OCI-LY7 (cell line): ENCODE data around the gene DTNB. TPM values are rescaled to one million over a fixed set of nuclear protein-coding genes. Genes with fewer than 3 reads are reported as not detected.

ENCODE experiments used
- BruUV-seq: library from RNA; stranded (reverse); fragments of 400-500 nt; replicated peaks from 2 replicates; lab custom pipeline; 2021; lab: Mats Ljungman, UMichigan
- CTCF ChIA-PET: fragments of 300-600 bp; sonication (Branson Sonifier 250); formaldehyde crosslinking; loops from one replicate; lab custom pipeline; 2022; ENCODE audit warnings: antibody characterized with exemption; ENCODE audit not compliant: unreplicated experiment; lab: Charles Lee
- POLR2A ChIA-PET: fragments of 300-600 bp; sonication (Branson Sonifier 250); formaldehyde crosslinking; loops from one replicate; lab custom pipeline; 2022; ENCODE audit warnings: antibody characterized with exemption; lab: Charles Lee
- DNase-seq: peaks from one replicate; pipeline ENCODE4 v3.0.0-alpha.2; 2015; ENCODE audit warnings: low spot score
- H2AFZ ChIP-seq: fragments of 200-600 bp; sonication (generic), shearing (Covaris generic); 2 replicates; pipeline ENCODE4 v1.6.1; 2014; ENCODE audit warnings: mild to moderate bottlenecking, antibody characterized with exemption, low read length, moderate library complexity
- H3K27ac ChIP-seq: fragments of 200-600 bp; sonication (generic); 2 replicates; pipeline ENCODE4 v1.5.1; 2014; ENCODE audit warnings: mixed run types, low read depth, mild to moderate bottlenecking, moderate library complexity, low read length, inconsistent platforms; ENCODE audit not compliant: poor library complexity, severe bottlenecking
- H3K36me3 ChIP-seq: fragments of 200-600 bp; sonication (generic); 2 replicates; pipeline ENCODE4 v1.6.1; 2014; ENCODE audit warnings: mild to moderate bottlenecking, antibody characterized with exemption, low read length, moderate library complexity, mixed read lengths; ENCODE audit not compliant: insufficient read depth
- H3K4me1 ChIP-seq: fragments of 200-600 bp; sonication (generic); 2 replicates; pipeline ENCODE4 v1.5.1; 2014; ENCODE audit warnings: mild to moderate bottlenecking, low read length; ENCODE audit not compliant: insufficient read depth, poor library complexity, severe bottlenecking
- H3K4me2 ChIP-seq: fragments of 200-600 bp; sonication (generic); 2 replicates; pipeline ENCODE4 v1.6.1; 2014; ENCODE audit warnings: mild to moderate bottlenecking, low read length
- H3K4me3 ChIP-seq: fragments of 200-600 bp; sonication (generic); 2 replicates; pipeline ENCODE4 v1.5.1; 2014; ENCODE audit warnings: mild to moderate bottlenecking, low read depth, low read length; ENCODE audit not compliant: poor library complexity, severe bottlenecking
- H3K79me2 ChIP-seq: fragments of 200-600 bp; sonication (generic); 2 replicates; pipeline ENCODE4 v1.6.1; 2016; ENCODE audit warnings: low read depth, mild to moderate bottlenecking, low read length, moderate library complexity, mixed read lengths; ENCODE audit not compliant: insufficient read depth
- H3K9me2 ChIP-seq: fragments of 200-600 bp; sonication (generic); 2 replicates; pipeline ENCODE4 v1.6.1; 2016; ENCODE audit warnings: mild to moderate bottlenecking, low read length, mixed read lengths; ENCODE audit not compliant: insufficient read depth
- H3K9me3 ChIP-seq: fragments of 200-600 bp; sonication (generic); 2 replicates; pipeline ENCODE4 v1.6.1; 2014; ENCODE audit warnings: mild to moderate bottlenecking, mixed run types, low read length, mixed read lengths
- H4K20me1 ChIP-seq: fragments of 200-600 bp; sonication (generic); 2 replicates; pipeline ENCODE4 v1.6.1; 2014; ENCODE audit warnings: mild to moderate bottlenecking, antibody characterized with exemption, low read length, moderate library complexity, mixed read lengths; ENCODE audit not compliant: insufficient read depth
- EZH2phosphoT487 ChIP-seq: fragments of 200-600 bp; sonication (generic); IDR thresholded peaks from 2 replicates; pipeline ENCODE4 v1.6.1; 2018; ENCODE audit warnings: low read depth, borderline replicate concordance, mild to moderate bottlenecking, mixed run types, antibody characterized with exemption, low read length, moderate library complexity, mixed read lengths
- intact Hi-C: fragments of 100-400 bp; cut with micrococcal nuclease; formaldehyde crosslinking; loops from one replicate; pipeline ENCODE4 v1.10.0; 2022; ENCODE audit not compliant: unreplicated experiment
- total RNA-seq, 2 experiments: library from RNA; depleted of rRNA in 1 of 2; stranded (reverse); fragments of >200 nt in 1 of 2; shearing (Covaris generic) in 1 of 2; gene quantifications; 2 replicates each; pipeline ENCODE4 v1.2.3, GENCODE V29; 2014 to 2022
- TF ChIP-seq, protein P1 (sequence below): fragments of 200-600 bp; sonication (generic); conservative IDR thresholded peaks from 2 replicates; pipeline ENCODE4 v1.5.1; 2014; ENCODE audit warnings: mild to moderate bottlenecking, antibody characterized with exemption, low read length, moderate library complexity, mixed read lengths

The DTNB gene
- total RNA-seq, 2 experiments from 2014 or later: 16.1 to 28.3 TPM

GRCh38 chr2:25512707-25513106 is 160.7 kb downstream of the DTNB start:
- CTCF ChIA-PET: interaction anchor here (0.5 kb wide), 2 partner anchors 1046 to 1436 kb away, joined by 3 to 4 read pairs; no protein-coding TSS in a partner anchor
- Histone ChIP-seq H3K9me2 (no peaks in the 10 kb centered on the region), H3K4me1 (peaks cover 29% of the 10 kb centered on the region), H2AFZ (no peak overlapping the region), H3K36me3 (no peaks in the 10 kb centered on the region), H3K4me3 (no peak overlapping the region), H3K79me2 (no peaks in the 10 kb centered on the region), H3K4me2 (no peak overlapping the region), H4K20me1 (no peaks in the 10 kb centered on the region), H3K27ac (no peak overlapping the region), H3K9me3 (no peaks in the 10 kb centered on the region; the same call in 1 of the 2 replicates)
- no peak for DNase-seq
- intact Hi-C loops: loop anchor here (2.0 kb wide), 1 partner anchor 92 kb away; no protein-coding TSS in a partner anchor
- TF ChIP-seq, protein P1, sequence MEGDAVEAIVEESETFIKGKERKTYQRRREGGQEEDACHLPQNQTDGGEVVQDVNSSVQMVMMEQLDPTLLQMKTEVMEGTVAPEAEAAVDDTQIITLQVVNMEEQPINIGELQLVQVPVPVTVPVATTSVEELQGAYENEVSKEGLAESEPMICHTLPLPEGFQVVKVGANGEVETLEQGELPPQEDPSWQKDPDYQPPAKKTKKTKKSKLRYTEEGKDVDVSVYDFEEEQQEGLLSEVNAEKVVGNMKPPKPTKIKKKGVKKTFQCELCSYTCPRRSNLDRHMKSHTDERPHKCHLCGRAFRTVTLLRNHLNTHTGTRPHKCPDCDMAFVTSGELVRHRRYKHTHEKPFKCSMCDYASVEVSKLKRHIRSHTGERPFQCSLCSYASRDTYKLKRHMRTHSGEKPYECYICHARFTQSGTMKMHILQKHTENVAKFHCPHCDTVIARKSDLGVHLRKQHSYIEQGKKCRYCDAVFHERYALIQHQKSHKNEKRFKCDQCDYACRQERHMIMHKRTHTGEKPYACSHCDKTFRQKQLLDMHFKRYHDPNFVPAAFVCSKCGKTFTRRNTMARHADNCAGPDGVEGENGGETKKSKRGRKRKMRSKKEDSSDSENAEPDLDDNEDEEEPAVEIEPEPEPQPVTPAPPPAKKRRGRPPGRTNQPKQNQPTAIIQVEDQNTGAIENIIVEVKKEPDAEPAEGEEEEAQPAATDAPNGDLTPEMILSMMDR: no peak
- TF ChIP-seq EZH2phosphoT487: no peak
- POLR2A ChIA-PET: interaction anchor here (1.3 to 1.4 kb wide), 4 partner anchors 44 to 110 kb away, joined by 3 to 5 read pairs (median 4); no protein-coding TSS in a partner anchor
- BruUV-seq: no TSS peak

DNA sequence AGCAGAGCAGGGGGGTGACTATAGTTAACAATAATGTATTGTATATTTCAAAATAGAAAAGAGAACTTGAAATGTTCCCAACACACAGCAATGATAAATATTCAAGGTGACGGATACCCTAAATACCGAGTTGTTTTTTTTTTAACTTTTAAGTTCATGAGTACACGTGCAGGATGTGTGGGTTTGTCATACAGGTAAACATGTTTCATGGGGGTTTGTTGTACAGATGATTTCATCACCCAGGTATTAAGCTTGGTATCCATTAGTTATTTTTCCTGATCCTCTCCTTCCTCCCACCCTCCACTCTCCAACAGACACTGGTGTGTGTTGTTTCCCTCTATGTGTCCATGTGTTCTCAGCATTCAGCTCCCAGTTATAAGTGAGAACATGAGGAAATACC is 167.2 kb downstream of the DTNB start:
- Histone ChIP-seq H3K9me3 (no peaks in the 10 kb centered on the region), H3K36me3 (no peaks in the 10 kb centered on the region), H3K4me2 (no peak overlapping the region), H3K79me2 (no peaks in the 10 kb centered on the region), H4K20me1 (no peaks in the 10 kb centered on the region), H3K27ac (no peak overlapping the region), H3K4me1 (no peaks in the 10 kb centered on the region), H3K9me2 (no peaks in the 10 kb centered on the region), H2AFZ (no peak overlapping the region), H3K4me3 (no peak overlapping the region)
- intact Hi-C loops: no loop called here
- no peak for TF ChIP-seq EZH2phosphoT487
- TF ChIP-seq, protein P1: no peak
- ChIA-PET POLR2A (interaction anchor here (0.7 to 1.6 kb wide), 3 partner anchors 13 to 136 kb away, joined by 5 to 7 read pairs (median 6); no protein-coding TSS in a partner anchor), CTCF (no interaction called here)
- no peak for DNase-seq
- BruUV-seq: no TSS peak

DNA sequence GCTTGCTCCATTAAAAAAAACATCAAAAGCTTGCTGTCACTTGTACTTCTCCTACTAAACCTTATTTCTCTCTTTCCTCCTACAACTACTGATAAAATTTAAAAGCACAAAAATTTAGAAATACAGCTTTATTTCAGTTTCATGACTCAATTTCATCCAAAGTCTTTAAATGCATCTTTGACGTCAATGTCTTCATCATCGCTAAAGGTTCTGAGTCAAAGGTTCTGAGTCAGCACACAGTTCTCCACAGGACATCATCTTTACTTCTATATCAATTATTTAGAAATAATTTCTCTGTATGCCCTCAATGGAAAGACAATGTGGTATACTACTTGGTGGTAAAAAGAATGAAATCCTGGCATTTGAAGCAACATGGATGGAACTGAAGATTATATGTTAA is 167.8 kb downstream of the DTNB start:
- H3K4me1 ChIP-seq: no peaks in the 10 kb centered on the region
- H3K27ac ChIP-seq: no peak overlapping the region
- ChIA-PET POLR2A (interaction anchor here (0.8 kb wide), 1 partner anchor 17 kb away, joined by 3 read pairs; no protein-coding TSS in a partner anchor), CTCF (no interaction called here)
- intact Hi-C loops: no loop called here
- DNase-seq: no peak
- no peaks in the 10 kb centered on the region for H3K79me2 ChIP-seq
- H4K20me1 ChIP-seq: no peaks in the 10 kb centered on the region
- H3K9me3 ChIP-seq: no peaks in the 10 kb centered on the region
- TF ChIP-seq, protein P1: no peak
- no peak for TF ChIP-seq EZH2phosphoT487
- H3K9me2 ChIP-seq: no peaks in the 10 kb centered on the region
- H3K4me2 ChIP-seq: no peak overlapping the region
- no peaks in the 10 kb centered on the region for H3K36me3 ChIP-seq
- H3K4me3 ChIP-seq: no peak overlapping the region
- no TSS peak for BruUV-seq
- H2AFZ ChIP-seq: no peak overlapping the region
